ENCODE measurements around the gene NCK2.

- TF ChIP-seq CTCF (IDR thresholded peaks at IDR 0.05) (no peak), POLR2A (IDR thresholded peaks at IDR 0.05) (no peak)
Observed at GRCh38 chr2:105800953-105801635, 56.4 kb downstream of the NCK2 start.

Data from prostate gland (tissue), 2 donors.